ENCODE measurements around the gene SLC8A3.
A peak's percentile ranks its signal among the peaks of the same experiment; 100 is the strongest.

SLC8A3 gene

GRCh38 chr14:70023871-70024270 is 164.9 kb downstream of the SLC8A3 start:
- CTCF ChIA-PET = interaction anchor here (1.2 to 1.6 kb wide), 3 partner anchors 10 to 293 kb away, joined by 3 to 5 read pairs (median 4); no protein-coding TSS in a partner anchor
- Mint-ChIP-seq H3K27me3 (peaks cover 8% of the 10 kb centered on the region), H3K4me1 (peaks cover 6% of the 10 kb centered on the region), H3K36me3 (no peaks in the 10 kb centered on the region), H3K9me3 (no peaks in the 10 kb centered on the region), H3K4me3 (no peak overlapping the region), H3K27ac (no peak overlapping the region)
- DNase-seq = no peak

GRCh38 chr14:70022771-70023445 is 165.8 kb downstream of the SLC8A3 start:
- H3K36me3 Mint-ChIP-seq = no peaks in the 10 kb centered on the region
- DNase-seq = no peak
- H3K9me3 Mint-ChIP-seq = no peaks in the 10 kb centered on the region
- no peak overlapping the region for H3K27ac Mint-ChIP-seq
- peaks cover 8% of the 10 kb centered on the region for H3K27me3 Mint-ChIP-seq
- no peak overlapping the region for H3K4me3 Mint-ChIP-seq
- CTCF ChIA-PET = interaction anchor here (1.2 kb wide), 1 partner anchor 292 kb away, joined by 4 read pairs; no protein-coding TSS in a partner anchor
- peaks cover 16% of the 10 kb centered on the region for H3K4me1 Mint-ChIP-seq

GRCh38 chr14:70021548-70022220 is 167.1 kb downstream of the SLC8A3 start:
- no peaks in the 10 kb centered on the region for H3K9me3 Mint-ChIP-seq
- no peak for DNase-seq
- peaks cover 8% of the 10 kb centered on the region for H3K27me3 Mint-ChIP-seq
- H3K4me3 Mint-ChIP-seq = no peak overlapping the region
- peaks cover 18% of the 10 kb centered on the region for H3K4me1 Mint-ChIP-seq
- H3K36me3 Mint-ChIP-seq = no peaks in the 10 kb centered on the region
- CTCF ChIA-PET = interaction anchor here (1.2 to 3.2 kb wide), 2 partner anchors 144 to 203 kb away, joined by 4 to 9 read pairs; no protein-coding TSS in a partner anchor
- no peak overlapping the region for H3K27ac Mint-ChIP-seq

- no peak for DNase-seq
- Mint-ChIP-seq H3K9me3 (no peaks in the 10 kb centered on the region), H3K4me3 (no peak overlapping the region), H3K4me1 (peaks cover 18% of the 10 kb centered on the region), H3K27me3 (peaks cover 11% of the 10 kb centered on the region), H3K27ac (no peak overlapping the region), H3K36me3 (no peaks in the 10 kb centered on the region)
- CTCF ChIA-PET = interaction anchor here (1.2 to 3.2 kb wide), 4 partner anchors 7 to 436 kb away, joined by 4 to 9 read pairs (median 6); no protein-coding TSS in a partner anchor
Measured at GRCh38 chr14:70020352-70021170, 168.2 kb downstream of the SLC8A3 start.

GRCh38 chr14:70019695-70020094 is 169.1 kb downstream of the SLC8A3 start:
- Mint-ChIP-seq H3K4me3 (no peak overlapping the region), H3K4me1 (peaks cover 18% of the 10 kb centered on the region), H3K27me3 (peaks cover 11% of the 10 kb centered on the region), H3K27ac (no peak overlapping the region), H3K9me3 (no peaks in the 10 kb centered on the region), H3K36me3 (no peaks in the 10 kb centered on the region)
- no peak for DNase-seq
- CTCF ChIA-PET = interaction anchor here (2.0 to 3.2 kb wide), 3 partner anchors 8 to 435 kb away, joined by 4 to 9 read pairs (median 7); no protein-coding TSS in a partner anchor

GRCh38 chr14:70018713-70019211 is 170.0 kb downstream of the SLC8A3 start:
- H3K36me3 Mint-ChIP-seq = no peaks in the 10 kb centered on the region
- H3K27ac Mint-ChIP-seq = no peak overlapping the region
- CTCF ChIA-PET = interaction anchor here (2.0 to 3.2 kb wide), 3 partner anchors 9 to 434 kb away, joined by 4 to 9 read pairs (median 7); no protein-coding TSS in a partner anchor
- no peaks in the 10 kb centered on the region for H3K9me3 Mint-ChIP-seq
- H3K27me3 Mint-ChIP-seq = peaks cover 17% of the 10 kb centered on the region
- H3K4me3 Mint-ChIP-seq = no peak overlapping the region
- peaks cover 18% of the 10 kb centered on the region for H3K4me1 Mint-ChIP-seq
- peak; percentile 43 for DNase-seq

- CTCF ChIA-PET = interaction anchor here (2.0 to 3.2 kb wide), 4 partner anchors 10 to 434 kb away, joined by 4 to 12 read pairs (median 8); no protein-coding TSS in a partner anchor
- H3K9me3 Mint-ChIP-seq = no peaks in the 10 kb centered on the region
- no peak for DNase-seq
- no peak overlapping the region for H3K4me3 Mint-ChIP-seq
- H3K36me3 Mint-ChIP-seq = no peaks in the 10 kb centered on the region
- peaks cover 17% of the 10 kb centered on the region for H3K27me3 Mint-ChIP-seq
- H3K4me1 Mint-ChIP-seq = peaks cover 18% of the 10 kb centered on the region
- H3K27ac Mint-ChIP-seq = no peak overlapping the region
Measured at GRCh38 chr14:70018230-70018629, 170.5 kb downstream of the SLC8A3 start.

- H3K27me3 Mint-ChIP-seq = peaks cover 10% of the 10 kb centered on the region
- peaks cover 18% of the 10 kb centered on the region for H3K4me1 Mint-ChIP-seq
- H3K4me3 Mint-ChIP-seq = no peak overlapping the region
- no peak overlapping the region for H3K27ac Mint-ChIP-seq
- H3K9me3 Mint-ChIP-seq = no peaks in the 10 kb centered on the region
- CTCF ChIA-PET = interaction anchor here (0.6 to 3.6 kb wide), 6 partner anchors 9 to 210 kb away, joined by 3 to 15 read pairs (median 4); no protein-coding TSS in a partner anchor
- H3K36me3 Mint-ChIP-seq = no peaks in the 10 kb centered on the region
- DNase-seq = no peak
Measured at GRCh38 chr14:70014406-70015095, 174.2 kb downstream of the SLC8A3 start.

GRCh38 chr14:70013271-70013873 is 175.4 kb downstream of the SLC8A3 start:
- peak; percentile 53 for DNase-seq
- Mint-ChIP-seq H3K9me3 (no peaks in the 10 kb centered on the region), H3K4me1 (peaks cover 7% of the 10 kb centered on the region), H3K36me3 (no peaks in the 10 kb centered on the region), H3K27ac (no peak overlapping the region), H3K4me3 (no peak overlapping the region), H3K27me3 (peaks cover 10% of the 10 kb centered on the region)
- CTCF ChIA-PET = interaction anchor here (0.8 to 3.6 kb wide), 11 partner anchors 8 to 536 kb away, joined by 3 to 15 read pairs (median 4); no protein-coding TSS in a partner anchor

- CTCF ChIA-PET = interaction anchor here (1.3 to 3.6 kb wide), 4 partner anchors 17 to 281 kb away, joined by 4 to 15 read pairs (median 6); no protein-coding TSS in a partner anchor
- Mint-ChIP-seq H3K4me3 (no peak overlapping the region), H3K9me3 (no peaks in the 10 kb centered on the region), H3K27ac (no peak overlapping the region), H3K27me3 (peaks cover 11% of the 10 kb centered on the region), H3K36me3 (no peaks in the 10 kb centered on the region), H3K4me1 (no peaks in the 10 kb centered on the region)
- no peak for DNase-seq
Measured at GRCh38 chr14:70011708-70012107, 177.0 kb downstream of the SLC8A3 start.

- CTCF ChIA-PET = interaction anchor here (2.5 kb wide), 1 partner anchor 133 kb away, joined by 6 read pairs; no protein-coding TSS in a partner anchor
- no peak overlapping the region for H3K27ac Mint-ChIP-seq
- no peak for DNase-seq
- H3K4me1 Mint-ChIP-seq = no peaks in the 10 kb centered on the region
- no peaks in the 10 kb centered on the region for H3K9me3 Mint-ChIP-seq
- H3K4me3 Mint-ChIP-seq = no peak overlapping the region
- H3K27me3 Mint-ChIP-seq = peaks cover 13% of the 10 kb centered on the region
- no peaks in the 10 kb centered on the region for H3K36me3 Mint-ChIP-seq
Measured at GRCh38 chr14:70011098-70011497, 177.7 kb downstream of the SLC8A3 start.

- Mint-ChIP-seq H3K27ac (no peak overlapping the region), H3K4me1 (no peaks in the 10 kb centered on the region), H3K9me3 (no peaks in the 10 kb centered on the region), H3K36me3 (no peaks in the 10 kb centered on the region), H3K27me3 (peaks cover 15% of the 10 kb centered on the region), H3K4me3 (no peak overlapping the region)
- no peak for DNase-seq
- CTCF ChIA-PET = no interaction called here
Measured at GRCh38 chr14:70009961-70010360, 178.8 kb downstream of the SLC8A3 start.
